SK-N-MC (cell line): ENCODE measurements around the gene OLFML1.

Source experiments
- EZH2 ChIP-seq: fragments of 200-600 bp; sonication (generic); IDR thresholded peaks from one replicate; pipeline ENCODE4 v1.6.1; 2017; ENCODE audit warnings: antibody characterized with exemption
- POLR2AphosphoS5 ChIP-seq: IDR thresholded peaks from 2 replicates; pipeline ENCODE4 v1.6.1; 2012; ENCODE audit warnings: mild to moderate bottlenecking, low read depth, low read length, borderline replicate concordance

GRCh38 chr11:7444091-7444981, 41.0 kb upstream of the OLFML1 start:
- TF ChIP-seq EZH2: no peak
- no peak for TF ChIP-seq POLR2AphosphoS5
